ENCODE data around the gene TEX14. TPM values are rescaled to one million over a fixed set of nuclear protein-coding genes. Genes with fewer than 3 reads are reported as not detected.
"Not testable (repeated sequence)": the region's sequence is repeated elsewhere in the genome, so short reads cannot be mapped to it uniquely, and the experiment has no call there.

Gene TEX14
- polyA plus RNA-seq, 1 donor = 0.33 TPM

DNA sequence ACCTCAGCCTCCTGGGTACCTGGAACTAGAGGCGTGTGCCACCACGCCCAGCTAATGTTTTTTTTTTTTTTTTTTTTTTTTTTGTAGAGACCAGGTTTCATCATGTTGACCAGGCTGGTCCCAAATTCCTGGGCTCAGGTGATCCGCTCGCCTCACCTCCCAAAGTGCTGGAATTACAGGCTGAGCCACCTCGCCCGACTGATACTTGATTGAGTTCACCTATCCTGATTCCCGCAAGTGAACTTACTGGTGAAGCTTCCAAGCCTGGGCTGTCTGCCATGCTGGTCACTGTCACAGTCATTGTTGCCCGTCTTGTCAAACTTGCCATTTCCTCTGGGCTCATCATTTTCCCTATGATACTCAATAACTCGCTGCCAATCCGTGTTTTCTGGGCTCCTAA lies 106.3 kb downstream of the TEX14 start:
- Histone ChIP-seq H3K9me3 (ENCODE audit: control insufficient read depth, low read depth, low read length) (no peaks in the 10 kb centered on the region), H3K27me3 (ENCODE audit: control insufficient read depth, insufficient read depth, low read length) (peaks cover 4% of the 10 kb centered on the region), H3K36me3 (ENCODE audit: control insufficient read depth, insufficient read depth, low read length) (no peaks in the 10 kb centered on the region), H3K27ac (ENCODE audit: low read length) (no peak overlapping the region), H3K4me3 (ENCODE audit: low read length) (no peak overlapping the region), H3K4me1 (ENCODE audit: control insufficient read depth, insufficient read depth, low read length) (no peaks in the 10 kb centered on the region)
- no peak for DNase-seq
- no CpG with 5 or more reads among the region's 10 CpGs for WGBS (ENCODE audit: insufficient coverage, low lambda C conversion rate)

DNA sequence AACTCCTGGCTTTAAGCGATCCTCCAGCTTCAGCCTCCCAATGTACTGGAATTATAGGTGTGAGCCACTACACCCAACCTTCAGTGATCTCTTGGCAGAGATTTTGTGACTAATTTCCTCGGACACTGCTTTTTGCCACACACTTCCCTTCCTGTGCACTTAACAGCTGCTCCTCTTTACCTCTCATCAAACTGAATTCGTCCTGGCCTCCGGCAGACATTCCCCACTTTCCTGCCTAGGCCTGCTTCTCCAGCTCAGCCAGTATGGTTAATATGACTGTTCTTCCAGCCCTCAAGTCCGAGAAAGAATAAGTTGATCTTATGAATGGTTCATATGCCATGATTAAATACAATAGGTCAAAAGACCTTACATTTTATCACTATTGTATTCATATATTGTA lies 108.4 kb downstream of the TEX14 start:
- 92% methylated on average over 2 of the region's 5 CpGs for WGBS (ENCODE audit: insufficient coverage, low lambda C conversion rate)
- no peaks in the 10 kb centered on the region for H3K4me1 ChIP-seq (ENCODE audit: control insufficient read depth, insufficient read depth, low read length)
- no peak for DNase-seq
- H3K9me3 ChIP-seq (ENCODE audit: control insufficient read depth, low read depth, low read length) = no peaks in the 10 kb centered on the region
- no peak overlapping the region for H3K4me3 ChIP-seq (ENCODE audit: low read length)
- H3K27ac ChIP-seq (ENCODE audit: low read length) = no peak overlapping the region
- H3K27me3 ChIP-seq (ENCODE audit: control insufficient read depth, insufficient read depth, low read length) = peaks cover 4% of the 10 kb centered on the region
- no peaks in the 10 kb centered on the region for H3K36me3 ChIP-seq (ENCODE audit: control insufficient read depth, insufficient read depth, low read length)

DNA sequence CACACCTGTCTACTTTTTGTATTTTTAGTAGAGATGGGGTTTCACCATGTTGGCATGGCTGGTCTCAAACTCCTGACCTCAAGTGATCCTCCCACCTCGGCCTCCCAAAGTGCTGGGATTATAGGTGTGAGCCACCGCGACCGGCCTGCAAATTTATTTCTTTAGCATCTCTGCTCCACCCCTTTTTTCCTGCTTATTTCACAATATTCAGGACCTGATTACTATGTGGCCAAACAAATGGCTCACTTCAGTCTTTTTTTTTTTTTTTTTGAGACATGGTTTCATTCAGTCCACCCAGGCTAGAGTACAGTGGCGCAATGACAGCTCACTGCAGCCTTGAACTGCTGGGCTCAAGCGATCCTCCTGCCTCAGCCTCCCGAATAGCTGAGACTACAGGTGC lies 109.1 kb downstream of the TEX14 start:
- H3K4me1 ChIP-seq (ENCODE audit: control insufficient read depth, insufficient read depth, low read length); H3K36me3 ChIP-seq (ENCODE audit: control insufficient read depth, insufficient read depth, low read length); DNase-seq; H3K9me3 ChIP-seq (ENCODE audit: control insufficient read depth, low read depth, low read length); H3K4me3 ChIP-seq (ENCODE audit: low read length); H3K27me3 ChIP-seq (ENCODE audit: control insufficient read depth, insufficient read depth, low read length); H3K27ac ChIP-seq (ENCODE audit: low read length): not testable (repeated sequence)
- 82% methylated on average over 3 of the region's 7 CpGs for WGBS (ENCODE audit: insufficient coverage, low lambda C conversion rate)

DNA sequence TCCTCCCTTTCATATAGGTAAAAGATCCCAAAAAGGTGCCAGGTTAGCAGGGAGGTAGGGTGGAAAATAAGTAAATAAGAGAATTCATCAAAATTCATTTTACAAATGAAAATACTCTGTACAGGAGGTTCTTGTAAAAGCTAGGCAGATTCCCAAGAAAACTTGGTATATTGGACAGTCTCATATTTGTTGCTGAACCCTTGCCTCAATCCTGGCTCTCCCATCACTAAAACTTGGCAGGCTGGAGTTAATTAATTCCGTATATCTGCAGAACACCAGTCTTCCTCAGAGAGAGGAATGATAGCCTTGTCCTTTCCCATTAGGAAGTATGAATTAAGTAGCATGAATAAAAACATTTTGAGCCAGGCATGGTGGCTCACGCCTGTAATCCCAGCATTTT lies 111.2 kb downstream of the TEX14 start:
- Histone ChIP-seq H3K4me1 (ENCODE audit: control insufficient read depth, insufficient read depth, low read length) (no peaks in the 10 kb centered on the region), H3K4me3 (ENCODE audit: low read length) (no peak overlapping the region), H3K36me3 (ENCODE audit: control insufficient read depth, insufficient read depth, low read length) (no peaks in the 10 kb centered on the region), H3K27me3 (ENCODE audit: control insufficient read depth, insufficient read depth, low read length) (peaks cover 2% of the 10 kb centered on the region), H3K9me3 (ENCODE audit: control insufficient read depth, low read depth, low read length) (no peaks in the 10 kb centered on the region), H3K27ac (ENCODE audit: low read length) (no peak overlapping the region)
- no CpG with 5 or more reads among the region's 2 CpGs for WGBS (ENCODE audit: insufficient coverage, low lambda C conversion rate)
- no peak for DNase-seq

DNA sequence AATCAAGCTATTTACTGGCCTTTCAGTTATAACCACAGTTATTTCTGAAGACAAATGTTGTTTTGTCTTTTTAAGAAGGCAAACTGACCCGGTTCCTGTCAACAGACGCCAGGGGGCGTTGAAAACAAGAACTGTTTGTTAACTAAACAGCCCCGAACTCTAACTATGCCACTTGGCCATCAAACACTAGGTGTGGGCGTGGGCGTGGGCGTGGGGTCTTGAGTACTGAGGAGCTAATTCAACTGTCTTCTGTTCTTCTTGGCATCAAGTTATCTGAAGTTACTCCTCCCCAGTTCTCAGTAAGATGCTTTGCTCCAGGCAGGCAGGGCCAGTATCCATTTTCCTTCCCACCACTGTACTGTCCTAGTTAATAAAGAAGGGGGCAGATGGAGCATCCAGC lies 114.1 kb downstream of the TEX14 start:
- Histone ChIP-seq H3K9me3 (ENCODE audit: control insufficient read depth, low read depth, low read length) (no peaks in the 10 kb centered on the region), H3K27ac (ENCODE audit: low read length) (no peak overlapping the region), H3K4me3 (ENCODE audit: low read length) (no peak overlapping the region), H3K27me3 (ENCODE audit: control insufficient read depth, insufficient read depth, low read length) (no peaks in the 10 kb centered on the region), H3K4me1 (ENCODE audit: control insufficient read depth, insufficient read depth, low read length) (no peaks in the 10 kb centered on the region), H3K36me3 (ENCODE audit: control insufficient read depth, insufficient read depth, low read length) (no peaks in the 10 kb centered on the region)
- DNase-seq = no peak
- WGBS (ENCODE audit: insufficient coverage, low lambda C conversion rate) = no CpG with 5 or more reads among the region's 7 CpGs

DNA sequence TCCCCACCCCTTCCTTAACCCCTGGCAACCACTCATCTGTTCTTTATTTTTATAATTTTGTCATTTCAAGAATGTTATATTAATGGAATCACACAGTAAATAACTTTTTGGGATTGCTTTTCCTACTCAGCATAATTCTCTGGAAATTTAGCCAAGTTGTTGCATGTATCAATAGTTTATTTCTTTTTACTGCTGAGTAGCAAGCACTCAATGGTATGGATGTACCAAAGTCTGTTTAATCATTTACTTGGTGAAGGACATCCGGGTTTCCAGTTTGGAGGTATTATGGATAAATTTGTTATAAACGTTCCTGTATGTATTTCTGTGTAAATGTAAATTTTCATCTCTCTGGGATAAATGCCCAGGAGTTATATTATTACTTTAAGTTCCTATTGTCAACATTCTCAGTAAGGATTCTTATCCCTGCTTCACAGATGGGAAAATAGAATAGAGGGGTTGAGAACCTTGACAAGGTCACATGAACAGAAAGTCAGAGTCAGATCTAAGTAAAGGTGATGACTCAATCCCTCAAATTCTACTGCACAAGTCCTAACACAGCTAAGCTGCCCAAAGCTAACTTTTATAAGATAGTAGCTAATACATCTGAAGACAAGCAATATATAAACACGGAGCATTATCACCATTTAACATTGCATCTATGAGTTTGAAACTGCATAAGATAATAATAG lies 115.0 kb downstream of the TEX14 start:
- no peaks in the 10 kb centered on the region for H3K36me3 ChIP-seq (ENCODE audit: control insufficient read depth, insufficient read depth, low read length)
- WGBS (ENCODE audit: insufficient coverage, low lambda C conversion rate) = no CpG with 5 or more reads among the region's 3 CpGs
- no peak overlapping the region for H3K4me3 ChIP-seq (ENCODE audit: low read length)
- no peaks in the 10 kb centered on the region for H3K9me3 ChIP-seq (ENCODE audit: control insufficient read depth, low read depth, low read length)
- H3K27ac ChIP-seq (ENCODE audit: low read length) = no peak overlapping the region
- no peaks in the 10 kb centered on the region for H3K27me3 ChIP-seq (ENCODE audit: control insufficient read depth, insufficient read depth, low read length)
- no peak for DNase-seq
- H3K4me1 ChIP-seq (ENCODE audit: control insufficient read depth, insufficient read depth, low read length) = no peaks in the 10 kb centered on the region

DNA sequence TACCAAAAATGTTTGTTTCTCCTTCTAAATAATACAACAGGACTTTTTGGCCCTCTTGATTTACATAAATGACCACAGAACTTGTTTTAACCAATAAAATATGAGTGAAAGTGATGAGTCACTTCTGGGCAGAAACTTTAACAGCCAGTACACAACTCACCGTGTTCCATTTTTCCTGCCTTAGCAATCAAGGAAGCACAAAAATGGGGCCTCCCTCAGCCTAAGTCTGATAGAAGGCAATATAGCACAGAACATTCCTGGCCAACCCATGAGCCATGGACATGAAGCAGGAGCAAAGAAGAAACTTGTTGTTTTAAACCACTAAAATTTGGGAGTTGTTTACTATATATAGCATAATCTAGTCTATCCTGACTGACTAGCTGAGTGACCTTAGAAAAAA lies 116.3 kb downstream of the TEX14 start:
- WGBS (ENCODE audit: insufficient coverage, low lambda C conversion rate) = no CpG with 5 or more reads among the region's 1 CpG
- H3K36me3 ChIP-seq (ENCODE audit: control insufficient read depth, insufficient read depth, low read length) = no peaks in the 10 kb centered on the region
- no peaks in the 10 kb centered on the region for H3K4me1 ChIP-seq (ENCODE audit: control insufficient read depth, insufficient read depth, low read length)
- H3K4me3 ChIP-seq (ENCODE audit: low read length) = no peak overlapping the region
- H3K27me3 ChIP-seq (ENCODE audit: control insufficient read depth, insufficient read depth, low read length) = no peaks in the 10 kb centered on the region
- H3K27ac ChIP-seq (ENCODE audit: low read length) = no peak overlapping the region
- DNase-seq = no peak
- H3K9me3 ChIP-seq (ENCODE audit: control insufficient read depth, low read depth, low read length) = no peaks in the 10 kb centered on the region

DNA sequence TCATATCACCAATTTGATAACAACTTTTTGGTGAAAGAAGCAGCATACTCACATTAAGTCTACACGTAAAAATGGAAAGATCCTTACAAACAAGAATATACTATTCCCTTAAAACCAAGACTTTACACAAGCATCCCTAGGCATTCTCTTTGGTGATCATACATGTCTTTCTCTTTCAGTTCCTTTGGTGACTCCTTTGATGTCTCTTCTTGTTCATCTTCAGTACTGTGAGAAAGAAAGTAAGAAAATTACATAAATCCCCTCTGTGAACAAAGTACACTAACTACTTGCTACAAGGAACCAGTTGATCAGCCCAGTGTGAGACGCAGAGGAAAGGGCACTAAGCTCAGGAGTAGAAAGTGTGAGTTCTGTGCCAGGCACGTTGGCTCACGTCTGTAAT lies 117.8 kb downstream of the TEX14 start:
- Histone ChIP-seq H3K27me3 (ENCODE audit: control insufficient read depth, insufficient read depth, low read length) (no peaks in the 10 kb centered on the region), H3K36me3 (ENCODE audit: control insufficient read depth, insufficient read depth, low read length) (no peaks in the 10 kb centered on the region), H3K4me3 (ENCODE audit: low read length) (no peak overlapping the region), H3K27ac (ENCODE audit: low read length) (no peak overlapping the region), H3K9me3 (ENCODE audit: control insufficient read depth, low read depth, low read length) (no peaks in the 10 kb centered on the region), H3K4me1 (ENCODE audit: control insufficient read depth, insufficient read depth, low read length) (no peaks in the 10 kb centered on the region)
- no peak for DNase-seq
- 71% methylated on average over 1 of the region's 4 CpGs for WGBS (ENCODE audit: insufficient coverage, low lambda C conversion rate)

DNA sequence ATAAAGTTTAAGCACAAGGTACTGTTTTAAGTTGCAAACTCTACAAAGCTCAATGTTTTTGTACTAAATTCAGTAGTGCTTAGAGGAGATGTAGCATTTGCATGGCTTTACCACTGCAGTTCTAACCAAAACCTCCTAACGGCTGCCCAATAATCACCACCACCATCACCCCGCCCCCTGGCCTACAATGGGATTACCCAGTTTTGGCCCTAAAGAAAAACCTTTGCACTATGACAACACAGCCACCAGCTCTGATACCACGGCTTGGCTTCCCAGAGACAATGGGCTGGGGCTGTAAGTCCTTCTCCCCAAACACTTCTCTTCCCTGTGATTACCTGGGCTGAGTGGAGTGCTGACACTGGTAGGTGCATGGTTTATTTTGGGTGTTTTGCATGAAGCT lies 119.0 kb downstream of the TEX14 start:
- Histone ChIP-seq H3K27ac (ENCODE audit: low read length) (no peak overlapping the region), H3K4me1 (ENCODE audit: control insufficient read depth, insufficient read depth, low read length) (no peaks in the 10 kb centered on the region)
- no CpG with 5 or more reads among the region's 3 CpGs for WGBS (ENCODE audit: insufficient coverage, low lambda C conversion rate)

DNA sequence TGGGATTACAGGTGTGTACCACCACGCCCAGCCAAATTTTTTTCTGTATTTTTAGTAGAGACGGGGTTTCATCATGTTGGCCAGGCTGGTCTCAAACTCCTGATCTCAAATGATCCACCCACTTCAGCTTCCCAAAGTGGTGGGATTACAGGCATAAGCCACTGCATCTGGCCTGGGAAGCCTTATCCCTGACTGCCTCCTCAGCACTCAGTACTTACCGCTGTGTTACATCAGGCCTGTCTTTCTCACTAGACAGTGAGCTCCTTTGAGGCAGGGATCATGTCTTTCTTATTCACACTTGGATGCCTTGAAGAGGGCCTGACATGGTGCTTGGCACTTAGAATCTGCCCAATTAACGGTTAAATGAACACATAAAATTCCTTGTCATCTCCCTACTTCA lies 121.1 kb downstream of the TEX14 start:
- Histone ChIP-seq H3K9me3 (ENCODE audit: control insufficient read depth, low read depth, low read length) (no peaks in the 10 kb centered on the region), H3K4me1 (ENCODE audit: control insufficient read depth, insufficient read depth, low read length) (no peaks in the 10 kb centered on the region), H3K27ac (ENCODE audit: low read length) (no peak overlapping the region), H3K4me3 (ENCODE audit: low read length) (no peak overlapping the region), H3K36me3 (ENCODE audit: control insufficient read depth, insufficient read depth, low read length) (no peaks in the 10 kb centered on the region), H3K27me3 (ENCODE audit: control insufficient read depth, insufficient read depth, low read length) (no peaks in the 10 kb centered on the region)
- DNase-seq = no peak
- 100% methylated on average over 1 of the region's 4 CpGs for WGBS (ENCODE audit: insufficient coverage, low lambda C conversion rate)

More for the DNA sequence above, 119.0 kb downstream of the TEX14 start:
- no peak for DNase-seq
- Histone ChIP-seq H3K36me3 (ENCODE audit: control insufficient read depth, insufficient read depth, low read length) (no peaks in the 10 kb centered on the region), H3K4me3 (ENCODE audit: low read length) (no peak overlapping the region), H3K27me3 (ENCODE audit: control insufficient read depth, insufficient read depth, low read length) (no peaks in the 10 kb centered on the region), H3K9me3 (ENCODE audit: control insufficient read depth, low read depth, low read length) (no peaks in the 10 kb centered on the region)

DNA sequence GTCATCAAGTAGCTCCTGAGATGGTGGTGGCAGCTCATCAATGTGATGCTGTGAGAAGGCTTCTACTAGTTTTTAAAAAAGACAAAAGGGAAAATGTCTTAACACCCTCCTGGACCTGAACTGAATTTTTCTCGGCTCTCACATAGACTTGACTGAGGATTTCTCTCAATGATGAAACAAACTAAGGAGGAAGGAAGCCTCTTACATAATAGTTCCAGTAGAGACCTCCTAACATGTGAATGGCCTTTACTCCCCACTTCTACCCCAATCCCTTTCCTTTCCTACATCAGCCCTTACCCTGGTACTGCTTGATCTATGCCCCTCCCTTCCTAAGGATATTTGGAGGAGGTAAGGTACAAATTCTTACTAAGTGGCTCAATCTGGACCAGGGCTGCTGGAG lies 122.6 kb downstream of the TEX14 start:
- H3K4me3 ChIP-seq (ENCODE audit: low read length) = no peak overlapping the region
- H3K36me3 ChIP-seq (ENCODE audit: control insufficient read depth, insufficient read depth, low read length) = no peaks in the 10 kb centered on the region
- H3K27ac ChIP-seq (ENCODE audit: low read length) = no peak overlapping the region
- no peak for DNase-seq
- H3K4me1 ChIP-seq (ENCODE audit: control insufficient read depth, insufficient read depth, low read length) = no peaks in the 10 kb centered on the region
- no peaks in the 10 kb centered on the region for H3K9me3 ChIP-seq (ENCODE audit: control insufficient read depth, low read depth, low read length)
- no peaks in the 10 kb centered on the region for H3K27me3 ChIP-seq (ENCODE audit: control insufficient read depth, insufficient read depth, low read length)
- WGBS (ENCODE audit: insufficient coverage, low lambda C conversion rate) = no CpG with 5 or more reads among the region's 1 CpG

All from large intestine (tissue), 3 donors.